Posterior vena cava (tissue), 2 donors: Measurements from ENCODE around the gene TCF7L1. TPM values are rescaled to one million over a fixed set of nuclear protein-coding genes. Genes with fewer than 3 reads are reported as not detected.
"Not testable (repeated sequence)": the region's sequence is repeated elsewhere in the genome, so short reads cannot be mapped to it uniquely, and the experiment has no call there.

Experiments used
- DNase-seq: peaks from one replicate; pipeline ENCODE4 v3.0.0-alpha.2; 2020; ENCODE audit warnings: low spot score
- intact Hi-C, 2 donors: fragments of 100-400 bp; cut with DNase I; formaldehyde crosslinking; loops; one replicate each; pipeline versions ENCODE4 v1.14.1 to v1.14.2; 2022 to 2023
- total RNA-seq, 2 donors: library from RNA; stranded (reverse); fragmentation: NEBNext Ultra II Directional; extraction: Animal tissue kit (Norgen Biotek cat#: 25700); gene quantifications; one replicate each; pipeline ENCODE4 v1.2.1, GENCODE V29; 2021
- donor health status: DM: yes; HTN: yes; CAD: no.
- donor health status: DM: yes; HTN: yes; CAD: no.

Gene TCF7L1
- total RNA-seq, 2 donors from 2014 or later = 23.1 to 25.9 TPM

DNA sequence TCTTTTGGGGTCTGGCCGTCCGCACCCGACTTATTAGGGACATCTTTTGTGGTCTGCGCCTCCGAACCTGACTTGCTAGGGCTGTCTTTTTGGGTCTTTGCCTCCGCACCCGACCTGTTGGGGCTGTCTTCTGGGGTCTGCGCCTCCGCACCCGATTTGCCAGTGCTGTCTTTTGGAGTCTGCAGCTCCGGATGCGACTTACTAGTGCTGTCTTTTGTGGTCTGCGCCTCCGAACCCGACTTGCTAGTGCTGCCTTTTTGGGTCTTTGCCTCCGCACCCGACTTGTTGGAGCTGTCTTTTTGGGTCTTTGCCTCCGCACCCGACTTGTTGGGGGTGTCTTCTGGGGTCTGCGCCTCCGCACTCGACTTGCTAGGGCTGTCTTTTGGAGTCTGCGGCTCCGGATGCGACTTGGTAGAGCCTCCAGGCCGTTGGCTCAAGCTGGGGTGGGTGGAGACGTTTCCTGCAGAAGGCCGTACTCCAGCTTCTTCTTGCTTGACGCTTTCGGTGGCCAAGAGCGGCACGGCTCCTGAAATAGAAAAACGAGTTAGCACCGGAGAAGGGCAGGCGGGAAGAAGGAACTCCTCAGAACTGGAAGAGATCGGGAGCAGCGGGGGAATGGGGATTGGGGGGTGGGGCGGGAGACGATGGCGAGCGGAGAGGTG lies 194.1 kb downstream of the TCF7L1 start:
- DNase-seq = peak; percentile 91
- intact Hi-C loops = no loop called here

DNA sequence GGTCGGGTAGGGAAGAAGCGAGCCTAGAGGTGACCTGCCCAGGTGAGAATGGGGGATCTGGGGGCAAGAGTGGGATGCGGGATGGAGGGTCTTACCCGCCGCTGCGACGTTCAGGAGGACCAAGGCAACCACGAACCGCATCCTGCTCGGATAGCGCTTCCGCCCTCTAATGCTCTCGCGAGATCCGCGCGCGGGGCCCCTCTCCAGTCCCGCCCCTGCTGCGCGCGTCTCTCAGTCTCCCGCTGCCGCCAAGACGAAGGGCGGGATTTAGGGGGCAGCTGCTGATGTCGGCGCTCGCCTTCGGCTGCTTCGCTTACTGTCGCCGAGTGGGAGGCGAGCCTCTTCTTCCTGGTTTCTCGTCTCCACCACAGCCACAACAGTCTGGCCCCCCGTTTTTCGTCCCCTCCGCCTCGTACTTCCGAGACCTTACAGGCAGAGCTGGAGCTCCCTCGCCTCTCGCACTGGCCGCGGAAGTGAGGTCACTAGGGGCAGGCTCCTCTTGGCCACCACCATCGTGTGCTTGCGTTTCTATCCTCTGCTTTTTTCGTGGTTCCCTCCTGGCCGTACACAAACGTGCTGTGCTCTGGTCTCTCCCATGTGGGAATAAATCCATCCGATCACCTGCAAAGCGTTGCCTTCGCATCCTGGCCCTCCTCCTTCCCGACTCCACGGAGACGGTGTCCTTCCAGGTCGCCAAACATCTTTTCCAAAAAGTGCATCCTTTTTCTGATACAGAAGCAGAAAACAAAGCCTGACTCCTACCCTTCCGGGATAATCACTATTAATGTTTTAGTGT lies 194.8 kb downstream of the TCF7L1 start, which contains the start of gene TGOLN2:
Gene TGOLN2 (minus strand): TSS at position 168 of the 796 bp plus-strand sequence. CDS start 27 bp downstream, at position 141.
- intact Hi-C loops = no loop called here
- peak; percentile 98 for DNase-seq

DNA sequence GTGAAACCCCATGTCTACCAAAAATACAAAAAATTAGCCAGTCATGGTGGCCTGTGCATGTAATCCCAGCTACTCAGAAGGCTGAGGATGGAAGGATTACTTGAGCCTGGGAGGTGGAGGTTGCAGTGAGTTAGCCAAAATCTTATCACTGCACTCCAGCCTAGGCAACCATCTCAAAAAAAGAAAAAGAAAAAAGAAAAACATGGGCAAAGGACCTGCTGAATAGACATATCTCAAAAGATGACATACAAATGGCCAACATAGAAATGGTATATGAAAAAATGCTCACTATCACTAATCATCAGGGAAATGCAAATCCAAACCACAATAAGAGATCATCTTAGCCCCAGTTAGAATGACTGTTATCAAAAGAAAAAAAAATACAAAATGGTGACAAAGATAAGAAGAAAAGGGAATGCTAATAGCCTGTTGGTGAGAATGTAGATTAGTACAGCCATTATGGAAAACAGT lies 196.0 kb downstream of the TCF7L1 start:
- DNase-seq = no peak
- intact Hi-C loops = no loop called here

DNA sequence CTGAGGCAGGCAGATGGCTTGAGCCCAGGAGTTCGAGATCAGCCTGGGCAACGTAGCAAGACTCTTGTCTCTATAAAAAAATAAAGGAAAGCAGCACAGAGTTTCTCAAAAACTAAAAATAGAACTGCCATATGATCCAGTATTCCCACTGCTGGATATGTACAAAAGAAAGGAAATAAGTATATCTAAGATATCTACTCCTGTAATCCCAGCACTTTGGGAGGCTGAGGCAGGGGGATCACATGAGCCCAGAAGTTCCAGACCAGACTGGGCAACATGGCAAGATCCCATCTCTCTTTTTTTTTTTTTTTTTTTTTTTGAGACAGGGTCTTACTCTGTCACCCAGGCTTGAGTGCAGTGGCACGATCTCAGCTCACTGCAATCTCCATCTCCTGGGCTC lies 196.5 kb downstream of the TCF7L1 start:
- intact Hi-C loops, DNase-seq: not testable (repeated sequence)

- DNase-seq = peak; percentile 37
Measured at GRCh38 chr2:85330839-85331636, 197.8 kb downstream of the TCF7L1 start.

DNA sequence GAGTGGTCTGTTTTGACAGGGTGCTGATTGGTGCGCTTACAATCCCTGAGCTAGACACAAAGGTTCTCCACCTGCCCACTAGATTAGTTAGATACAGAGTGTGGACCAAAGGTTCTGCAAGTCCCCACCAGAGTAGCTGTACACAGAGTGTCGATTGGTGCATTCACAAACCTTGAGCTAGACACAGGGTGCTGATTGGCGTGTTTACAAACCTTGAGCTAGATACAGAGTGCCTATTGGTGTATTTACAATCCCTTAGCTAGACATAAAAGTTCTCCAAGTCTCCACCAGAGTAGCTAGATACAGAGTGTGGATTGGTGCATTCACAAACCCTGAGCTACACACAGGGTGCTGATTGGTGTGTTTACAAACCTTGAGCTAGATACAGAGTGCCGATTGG lies 200.7 kb downstream of the TCF7L1 start:
- intact Hi-C loops, DNase-seq: not testable (repeated sequence)

More at GRCh38 chr2:85330839-85331636, 197.8 kb downstream of the TCF7L1 start:
- intact Hi-C loops = no loop called here

GRCh38 chr2:85334928-85335327 lies 201.7 kb downstream of the TCF7L1 start:
- DNase-seq = no peak
- intact Hi-C loops = no loop called here

- intact Hi-C loops = no loop called here
- DNase-seq = no peak
Measured at GRCh38 chr2:85340034-85340892, 207.1 kb downstream of the TCF7L1 start.

- intact Hi-C loops = no loop called here
- no peak for DNase-seq
Measured at GRCh38 chr2:85341269-85342029, 208.3 kb downstream of the TCF7L1 start.

GRCh38 chr2:85342156-85342555 lies 209.0 kb downstream of the TCF7L1 start:
- intact Hi-C loops = no loop called here
- DNase-seq = no peak

GRCh38 chr2:85343207-85343895 lies 210.2 kb downstream of the TCF7L1 start:
- intact Hi-C loops, DNase-seq: not testable (repeated sequence)

DNA sequence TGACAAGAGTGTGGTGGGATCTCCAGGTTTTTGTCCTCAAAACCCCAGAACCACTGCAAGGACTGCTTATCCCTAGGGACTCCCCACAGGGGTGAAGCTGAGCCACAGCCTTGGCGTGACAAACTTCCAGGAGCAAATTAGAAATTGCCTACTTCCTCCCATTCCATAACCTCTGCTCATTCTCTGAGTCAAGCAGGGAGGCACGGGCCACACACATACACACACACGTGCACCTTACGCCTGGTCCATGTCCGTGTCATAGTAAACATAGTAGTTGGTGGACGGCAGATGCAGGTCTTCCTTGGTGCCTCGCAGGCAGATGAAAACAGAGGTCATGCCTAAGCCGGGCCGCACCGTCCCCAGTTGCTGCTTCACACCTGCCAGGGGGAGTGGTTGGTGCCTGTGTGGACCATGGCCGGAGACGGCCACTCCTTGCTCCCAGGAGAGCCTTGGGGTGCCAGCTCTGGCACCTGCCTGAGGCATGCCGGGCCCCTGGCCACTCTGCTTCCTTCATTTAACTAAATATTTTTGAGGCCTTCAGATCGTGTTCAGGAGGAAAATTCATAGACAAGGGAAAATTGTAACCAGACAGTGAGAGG lies 211.3 kb downstream of the TCF7L1 start:
- DNase-seq = no peak
- intact Hi-C loops = no loop called here

DNA sequence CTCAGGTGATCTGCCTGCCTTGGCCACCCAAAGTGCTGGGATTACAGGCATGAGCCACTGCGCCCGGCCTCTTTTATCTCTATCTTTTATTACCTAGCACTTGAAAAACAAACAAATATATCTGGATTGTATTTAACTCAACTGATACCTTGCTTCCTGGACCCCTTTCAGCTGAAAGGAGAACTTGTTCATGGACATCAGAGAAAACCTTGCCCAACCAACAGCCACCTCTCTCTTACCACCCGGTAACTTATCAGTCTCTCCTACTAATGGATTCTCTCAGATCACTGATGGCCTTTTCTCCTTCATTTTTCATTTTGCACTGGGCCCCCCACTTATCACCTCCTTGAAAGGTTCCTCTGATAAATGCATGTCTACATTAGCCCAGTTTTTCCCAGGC lies 214.4 kb downstream of the TCF7L1 start:
- no peak for DNase-seq
- intact Hi-C loops = no loop called here

DNA sequence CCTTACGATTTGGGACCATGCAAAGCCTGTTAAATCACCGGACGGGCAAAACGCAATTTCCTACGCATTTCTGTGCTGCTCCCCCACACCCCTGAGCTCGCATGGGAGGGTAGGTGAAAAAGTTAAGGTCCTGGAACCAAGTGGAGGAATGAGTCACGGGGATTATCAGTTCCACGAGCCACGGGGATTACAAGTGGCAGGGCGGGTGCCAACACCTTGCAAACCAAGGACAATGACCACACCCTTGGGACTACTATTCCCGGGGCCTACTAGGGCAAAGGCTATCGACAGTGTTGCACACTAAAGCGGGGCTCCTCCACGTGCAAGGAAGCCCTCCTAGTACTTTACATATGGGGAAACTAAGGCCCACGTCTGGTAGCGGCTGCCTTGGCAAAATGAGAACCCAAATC lies 220.7 kb downstream of the TCF7L1 start:
- intact Hi-C loops = no loop called here
- no peak for DNase-seq

- intact Hi-C loops = no loop called here
- peak; percentile 98 for DNase-seq
Measured at GRCh38 chr2:85354286-85355072, 221.3 kb downstream of the TCF7L1 start, which contains the start of the genes ELMOD3 and RETSAT. Gene ELMOD3 (plus strand): TSS chr2:85354769. CDS start chr2:85357199, 2,430 bp downstream. Gene RETSAT (minus strand): TSS chr2:85354528. CDS start chr2:85354507, 21 bp downstream.

GRCh38 chr2:85355073-85355410 lies 221.8 kb downstream of the TCF7L1 start:
- DNase-seq = no peak
- intact Hi-C loops = no loop called here
